CD4-positive, alpha-beta T cell (primary cell): ENCODE results near the gene RPS17. TPM values are rescaled to one million over a fixed set of nuclear protein-coding genes. Genes with fewer than 3 reads are reported as not detected.
"Not testable (repeated sequence)": the region's sequence is repeated elsewhere in the genome, so short reads cannot be mapped to it uniquely, and the experiment has no call there.

Experiments used
- ATAC-seq: fragments of 200-7000 bp; cut with Tn5 transposase; one replicate; pipeline ENCODE4 v1.10.0; 2022; ENCODE audit warnings: mild to moderate bottlenecking; ENCODE audit not compliant: poor library complexity
- CTCF ChIA-PET: fragments of 350-600 bp; sonication (Branson Sonifier 250); formaldehyde crosslinking; loops from one replicate; lab custom pipeline; 2021; ENCODE audit warnings: antibody characterized with exemption, inconsistent platforms; lab: Charles Lee
- POLR2A ChIA-PET: fragments of 350-600 bp; sonication (Branson Sonifier 250); formaldehyde crosslinking; loops from one replicate; lab custom pipeline; 2021; ENCODE audit warnings: antibody characterized with exemption, inconsistent platforms; lab: Charles Lee
- DNase-seq, 14 experiments: peaks; one replicate each; pipeline ENCODE4 v3.0.0-alpha.2; 2013 to 2020; ENCODE audit warnings: mixed read lengths in 2 of 14
- H3K27ac ChIP-seq, 2 donors: one replicate each; pipeline versions ENCODE4 v1.5.1 to v1.7.0; 2013; ENCODE audit warnings: low read length in 2 of 2, low read depth in 1 of 2, mild to moderate bottlenecking in 1 of 2
- H3K27me3 ChIP-seq, 2 experiments: 1 replicate in 1 of 2; 2 replicates in 1 of 2; pipeline versions ENCODE4 v1.6.1 to v1.7.0; 2013; ENCODE audit warnings: low read length in 2 of 2, control low read depth in 1 of 2, mild to moderate bottlenecking in 1 of 2, moderate library complexity in 1 of 2; ENCODE audit not compliant: insufficient read depth in 2 of 2, control insufficient read depth in 1 of 2
- H3K36me3 ChIP-seq: one replicate; pipeline ENCODE4 v1.6.1; 2013; ENCODE audit warnings: low read length, control low read depth; ENCODE audit not compliant: insufficient read depth
- H3K4me1 ChIP-seq: one replicate; pipeline ENCODE4 v1.6.1; 2013; ENCODE audit warnings: low read length, control low read depth; ENCODE audit not compliant: insufficient read depth
- H3K4me3 ChIP-seq: one replicate; pipeline ENCODE4 v1.5.1; 2013; ENCODE audit warnings: mild to moderate bottlenecking, low read length, moderate library complexity
- H3K9me3 ChIP-seq, 2 experiments: 1 replicate in 1 of 2; 2 replicates in 1 of 2; pipeline versions ENCODE4 v1.6.1 to v1.7.0; 2013; ENCODE audit warnings: low read length in 2 of 2, mild to moderate bottlenecking in 2 of 2, control low read depth in 1 of 2, moderate library complexity in 1 of 2; ENCODE audit not compliant: control insufficient read depth in 1 of 2, insufficient read depth in 1 of 2
- H3K27ac Mint-ChIP-seq: one replicate; pipeline ENCODE4 v1.8.0; 2020; ENCODE audit warnings: mixed read lengths
- H3K27me3 Mint-ChIP-seq: one replicate; pipeline ENCODE4 v1.8.0; 2021; ENCODE audit warnings: mixed read lengths
- H3K36me3 Mint-ChIP-seq: one replicate; pipeline ENCODE4 v1.8.0; 2021; ENCODE audit warnings: low read depth, mixed read lengths
- H3K4me1 Mint-ChIP-seq: one replicate; pipeline ENCODE4 v1.8.0; 2021; ENCODE audit warnings: low read depth, mixed read lengths
- H3K4me3 Mint-ChIP-seq: one replicate; pipeline ENCODE4 v1.8.0; 2020; ENCODE audit warnings: mild to moderate bottlenecking, mixed read lengths
- H3K9me3 Mint-ChIP-seq: one replicate; pipeline ENCODE4 v1.8.0; 2020; ENCODE audit warnings: mixed read lengths
- intact Hi-C, 2 experiments: fragments of 100-400 bp; cut with DNase I in 1 of 2; cut with micrococcal nuclease in 1 of 2; formaldehyde crosslinking; loops; one replicate each; pipeline versions ENCODE4 v1.15.1 to v1.9.0; 2023 to 2025; cut with DNase I, micrococcal nuclease
- total RNA-seq, 174 experiments: library from RNA in 2 of 174; stranded (reverse) in 2 of 174; gene quantifications; one replicate each; pipeline ENCODE4 v1.2.3 and lab custom pipeline; 2021 to 2026

RPS17 gene
- total RNA-seq, 2 experiments from 2014 or later: 3,141 to 3,180 TPM

DNA sequence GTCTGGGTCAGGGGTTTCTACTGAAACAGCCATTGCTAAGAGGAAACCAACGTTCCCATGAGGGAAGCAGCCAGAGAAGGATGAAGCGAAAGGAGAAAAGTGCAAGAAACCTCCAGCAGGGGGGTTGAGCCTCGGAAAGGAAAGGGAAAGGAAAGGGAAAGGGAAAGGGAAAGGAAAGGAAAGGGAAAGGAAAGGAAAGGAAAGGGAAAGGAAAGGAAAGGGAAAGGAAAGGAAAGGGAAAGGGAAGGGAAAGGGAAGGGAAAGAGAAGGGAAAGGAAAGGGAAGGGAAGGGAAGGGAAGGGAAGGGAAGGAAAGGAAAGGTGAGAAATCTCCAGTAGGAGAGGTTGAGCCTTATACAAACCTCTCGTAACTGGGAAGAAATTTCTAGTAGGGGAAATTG lies 52.0 kb downstream of the RPS17 start:
- H3K27ac Mint-ChIP-seq, H3K27me3 Mint-ChIP-seq, intact Hi-C loops, H3K9me3 Mint-ChIP-seq, H3K27me3 ChIP-seq, DNase-seq, CTCF ChIA-PET, H3K4me3 ChIP-seq, H3K36me3 ChIP-seq, H3K4me1 Mint-ChIP-seq, H3K27ac ChIP-seq, POLR2A ChIA-PET, H3K4me3 Mint-ChIP-seq, H3K36me3 Mint-ChIP-seq, ATAC-seq, H3K4me1 ChIP-seq, H3K9me3 ChIP-seq: not testable (repeated sequence)

DNA sequence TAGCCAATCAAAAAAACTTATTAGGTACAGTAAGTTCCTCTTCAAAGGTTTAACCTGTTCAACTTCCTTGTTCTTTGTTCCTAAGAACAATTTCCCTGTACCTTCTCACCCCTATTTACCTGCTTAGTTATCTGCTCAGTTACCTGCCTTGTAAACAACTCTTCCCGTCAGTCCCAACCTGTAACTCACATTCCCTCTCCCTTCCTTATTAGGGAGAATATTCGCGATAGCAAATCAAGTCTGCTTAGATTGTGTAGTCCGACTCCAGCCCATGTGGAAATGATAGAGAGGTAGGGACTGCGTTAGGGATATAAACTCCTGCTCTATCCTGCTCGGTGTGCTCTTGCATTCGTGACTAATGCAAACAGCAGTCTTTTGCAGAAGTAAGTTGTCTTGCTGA lies 53.2 kb downstream of the RPS17 start:
- DNase-seq, H3K4me1 Mint-ChIP-seq, intact Hi-C loops, H3K4me1 ChIP-seq, H3K27me3 ChIP-seq, H3K9me3 Mint-ChIP-seq, H3K27ac Mint-ChIP-seq, H3K36me3 ChIP-seq, CTCF ChIA-PET, H3K27ac ChIP-seq, H3K4me3 Mint-ChIP-seq, H3K27me3 Mint-ChIP-seq, H3K4me3 ChIP-seq, H3K9me3 ChIP-seq, ATAC-seq, POLR2A ChIA-PET, H3K36me3 Mint-ChIP-seq: not testable (repeated sequence)

Other genes starting within 250 kb of the RPS17 start
- gene GOLGA6L10, start 191.0 kb downstream of the RPS17 start, total RNA-seq: 1 to 10 TPM in 1 of 2 experiments, under 1 TPM in 1; 0.93 to 1.1 TPM
- 1 to 10 TPM; 2.0 to 2.7 TPM for gene GOLGA6L9, start 110.6 kb downstream of the RPS17 start, total RNA-seq
- gene CPEB1, start 106.9 kb upstream of the RPS17 start, total RNA-seq: under 1 TPM; 0.19 to 0.61 TPM
- gene AP3B2, start 169.4 kb upstream of the RPS17 start, total RNA-seq: under 1 TPM; 0.25 to 0.98 TPM